Medulla oblongata (tissue), 1 donor: ENCODE results near the gene MAGI1.
"Not testable (repeated sequence)": the region's sequence is repeated elsewhere in the genome, so short reads cannot be mapped to it uniquely, and the experiment has no call there.

Source experiments
- DNase-seq: peaks from one replicate; pipeline ENCODE4 v3.0.0-alpha.2; 2015; ENCODE audit errors: extremely low spot score

The MAGI1 gene

GRCh38 chr3:65905771-65906170 lies 132.9 kb downstream of the MAGI1 start:
- DNase-seq = no peak

GRCh38 chr3:65904016-65904415 lies 134.7 kb downstream of the MAGI1 start:
- DNase-seq = no peak

- DNase-seq = no peak
Observed at GRCh38 chr3:65902304-65902793, 136.4 kb downstream of the MAGI1 start.

- no peak for DNase-seq
Observed at GRCh38 chr3:65901226-65901625, 137.5 kb downstream of the MAGI1 start.

- no peak for DNase-seq
Observed at GRCh38 chr3:65899226-65899625, 139.5 kb downstream of the MAGI1 start.

GRCh38 chr3:65897766-65898165 lies 141.0 kb downstream of the MAGI1 start:
- DNase-seq = no peak

- DNase-seq = no peak
Observed at GRCh38 chr3:65896321-65896720, 142.4 kb downstream of the MAGI1 start.

- no peak for DNase-seq
Observed at GRCh38 chr3:65894679-65895453, 143.9 kb downstream of the MAGI1 start.

- DNase-seq = no peak
Observed at GRCh38 chr3:65894126-65894525, 144.6 kb downstream of the MAGI1 start.

- no peak for DNase-seq
Observed at GRCh38 chr3:65893631-65894030, 145.1 kb downstream of the MAGI1 start.

GRCh38 chr3:65891477-65891876 lies 147.2 kb downstream of the MAGI1 start:
- DNase-seq = not testable (repeated sequence)

- no peak for DNase-seq
Observed at GRCh38 chr3:65890328-65890727, 148.4 kb downstream of the MAGI1 start.

- DNase-seq = no peak
Observed at GRCh38 chr3:65889707-65890099, 149.0 kb downstream of the MAGI1 start.

GRCh38 chr3:65888980-65889706 lies 149.6 kb downstream of the MAGI1 start:
- no peak for DNase-seq

GRCh38 chr3:65888196-65888595 lies 150.5 kb downstream of the MAGI1 start:
- no peak for DNase-seq

GRCh38 chr3:65886391-65886790 lies 152.3 kb downstream of the MAGI1 start:
- DNase-seq = no peak

- DNase-seq = no peak
Observed at GRCh38 chr3:65884071-65884470, 154.6 kb downstream of the MAGI1 start.

GRCh38 chr3:65883613-65884012 lies 155.1 kb downstream of the MAGI1 start:
- no peak for DNase-seq

- DNase-seq = no peak
Observed at GRCh38 chr3:65880350-65880749, 158.4 kb downstream of the MAGI1 start.

GRCh38 chr3:65879372-65879771 lies 159.3 kb downstream of the MAGI1 start:
- DNase-seq = no peak

GRCh38 chr3:65878831-65879230 lies 159.9 kb downstream of the MAGI1 start:
- DNase-seq = no peak

- no peak for DNase-seq
Observed at GRCh38 chr3:65877160-65877559, 161.6 kb downstream of the MAGI1 start.

- no peak for DNase-seq
Observed at GRCh38 chr3:65876028-65876420, 162.7 kb downstream of the MAGI1 start.
